Loucy (cell line): ENCODE measurements around the gene BEGAIN.

Source experiments
- EZH2phosphoT487 ChIP-seq: fragments of 200-600 bp; IDR thresholded peaks from 2 replicates; pipeline ENCODE4 v1.6.1; 2018; ENCODE audit warnings: antibody characterized with exemption, mild to moderate bottlenecking, moderate library complexity, borderline replicate concordance
- TF ChIP-seq, protein P1 (sequence below): fragments of 200-600 bp; sonication (generic); conservative IDR thresholded peaks from 2 replicates; pipeline ENCODE4 v1.5.1; 2014; ENCODE audit warnings: mild to moderate bottlenecking, antibody characterized with exemption, low read length

- TF ChIP-seq, protein P1, sequence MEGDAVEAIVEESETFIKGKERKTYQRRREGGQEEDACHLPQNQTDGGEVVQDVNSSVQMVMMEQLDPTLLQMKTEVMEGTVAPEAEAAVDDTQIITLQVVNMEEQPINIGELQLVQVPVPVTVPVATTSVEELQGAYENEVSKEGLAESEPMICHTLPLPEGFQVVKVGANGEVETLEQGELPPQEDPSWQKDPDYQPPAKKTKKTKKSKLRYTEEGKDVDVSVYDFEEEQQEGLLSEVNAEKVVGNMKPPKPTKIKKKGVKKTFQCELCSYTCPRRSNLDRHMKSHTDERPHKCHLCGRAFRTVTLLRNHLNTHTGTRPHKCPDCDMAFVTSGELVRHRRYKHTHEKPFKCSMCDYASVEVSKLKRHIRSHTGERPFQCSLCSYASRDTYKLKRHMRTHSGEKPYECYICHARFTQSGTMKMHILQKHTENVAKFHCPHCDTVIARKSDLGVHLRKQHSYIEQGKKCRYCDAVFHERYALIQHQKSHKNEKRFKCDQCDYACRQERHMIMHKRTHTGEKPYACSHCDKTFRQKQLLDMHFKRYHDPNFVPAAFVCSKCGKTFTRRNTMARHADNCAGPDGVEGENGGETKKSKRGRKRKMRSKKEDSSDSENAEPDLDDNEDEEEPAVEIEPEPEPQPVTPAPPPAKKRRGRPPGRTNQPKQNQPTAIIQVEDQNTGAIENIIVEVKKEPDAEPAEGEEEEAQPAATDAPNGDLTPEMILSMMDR = no peak
- no peak for TF ChIP-seq EZH2phosphoT487
These were observed 14.0 kb downstream of the BEGAIN start for GRCh38 chr14:100573002-100573756.
